Effector memory CD8-positive, alpha-beta T cell (primary cell): Measurements from ENCODE around the gene KIF26B.
"Not testable (repeated sequence)": the region's sequence is repeated elsewhere in the genome, so short reads cannot be mapped to it uniquely, and the experiment has no call there.

Experiments used
- ATAC-seq: fragments of 150-1000 bp; cut with Tn5 transposase; replicated peaks from 2 replicates; pipeline ENCODE4 v1.10.0; 2021; ENCODE audit warnings: mild to moderate bottlenecking, moderate library complexity
- DNase-seq, 3 experiments: peaks; one replicate each; pipeline ENCODE4 v3.0.0; 2021
- H3K27ac Mint-ChIP-seq, 2 donors: one replicate each; pipeline ENCODE4 v1.8.0; 2022; ENCODE audit warnings: mild to moderate bottlenecking in 2 of 2, mixed read lengths in 2 of 2, moderate library complexity in 2 of 2
- H3K27me3 Mint-ChIP-seq, 2 donors: one replicate each; pipeline ENCODE4 v1.8.0; 2022; ENCODE audit warnings: mixed read lengths in 2 of 2
- H3K36me3 Mint-ChIP-seq: one replicate; pipeline ENCODE4 v1.8.0; 2022; ENCODE audit warnings: mild to moderate bottlenecking, moderate library complexity, mixed read lengths; ENCODE audit not compliant: insufficient read depth
- H3K4me1 Mint-ChIP-seq, 2 donors: one replicate each; pipeline ENCODE4 v1.8.0; 2022; ENCODE audit warnings: low read depth in 2 of 2, mixed read lengths in 2 of 2
- H3K4me3 Mint-ChIP-seq, 2 donors: one replicate each; pipeline ENCODE4 v1.8.0; 2022; ENCODE audit warnings: mild to moderate bottlenecking in 2 of 2, mixed read lengths in 2 of 2, moderate library complexity in 2 of 2
- H3K9me3 Mint-ChIP-seq, 2 donors: one replicate each; pipeline ENCODE4 v1.8.0; 2022; ENCODE audit warnings: mixed read lengths in 2 of 2

KIF26B gene

DNA sequence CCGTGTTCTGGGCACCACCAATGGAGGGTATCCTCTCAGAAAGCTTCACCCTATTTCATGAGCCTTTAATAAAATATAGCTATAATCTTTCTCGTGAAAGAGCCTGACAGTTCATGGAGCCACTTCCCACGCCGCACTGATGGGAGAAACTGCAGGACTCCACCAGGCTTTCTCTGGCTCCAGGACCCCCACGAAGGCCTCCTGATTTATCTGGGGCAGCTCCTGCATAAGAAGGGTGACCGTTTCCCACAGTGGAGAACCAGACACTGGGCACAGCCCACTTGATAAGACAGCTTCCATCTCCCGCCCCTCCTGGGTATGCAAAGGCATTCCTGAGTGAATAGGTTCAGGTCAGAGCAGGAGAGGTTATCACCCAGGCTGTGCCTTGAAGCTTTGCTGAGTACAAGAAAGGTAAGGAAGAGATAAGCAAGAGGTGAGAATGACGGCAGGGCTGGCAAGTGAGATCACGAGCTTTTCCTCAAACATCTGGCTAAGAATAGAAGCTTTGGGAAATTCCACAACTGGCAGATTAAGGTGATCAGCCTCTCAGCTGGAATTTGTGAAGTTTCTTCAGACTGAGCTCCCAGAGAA lies 499.8 kb downstream of the KIF26B start:
- Mint-ChIP-seq H3K4me1 (no peaks in the 10 kb centered on the region), H3K4me3 (no peak overlapping the region), H3K36me3 (peaks cover 4% of the 10 kb centered on the region), H3K9me3 (peaks cover 5 to 22% of the 10 kb centered on the region in 2 donors), H3K27me3 (peaks cover 6 to 7% of the 10 kb centered on the region in 2 donors), H3K27ac (no peak overlapping the region)
- ATAC-seq, result no peak
- DNase-seq, result no peak

DNA sequence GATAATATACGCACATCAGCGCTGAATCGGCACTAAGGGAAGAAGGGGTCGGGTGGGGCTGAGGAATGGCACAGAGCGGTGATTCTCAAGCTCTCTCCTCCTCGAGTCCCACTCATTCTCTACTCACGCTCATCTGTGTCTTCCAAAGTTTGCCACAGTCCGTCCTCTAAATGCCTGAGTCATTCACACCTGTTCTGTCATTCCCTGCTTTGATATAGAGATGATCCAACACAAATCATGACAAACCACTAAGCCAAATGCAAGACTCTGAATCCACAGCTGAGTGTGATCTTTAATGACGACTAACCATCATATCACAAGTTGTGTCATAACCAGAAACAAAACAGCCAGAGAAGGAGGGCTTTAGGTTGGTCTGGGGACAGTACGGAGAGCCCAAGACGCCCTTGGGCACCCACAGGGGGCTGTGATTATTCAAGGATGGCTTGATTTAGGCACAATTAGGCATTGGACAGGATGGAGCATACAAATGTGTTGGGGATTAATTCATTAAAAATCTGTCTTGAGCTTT lies 501.5 kb downstream of the KIF26B start:
- H3K4me3 Mint-ChIP-seq, result no peak overlapping the region
- no peak overlapping the region for H3K27ac Mint-ChIP-seq
- no peaks in the 10 kb centered on the region for H3K27me3 Mint-ChIP-seq
- no peaks in the 10 kb centered on the region for H3K4me1 Mint-ChIP-seq
- DNase-seq (no peak), ATAC-seq (no peak)
- peaks cover 2 to 22% of the 10 kb centered on the region in 2 donors for H3K9me3 Mint-ChIP-seq
- H3K36me3 Mint-ChIP-seq, result peaks cover 4% of the 10 kb centered on the region

DNA sequence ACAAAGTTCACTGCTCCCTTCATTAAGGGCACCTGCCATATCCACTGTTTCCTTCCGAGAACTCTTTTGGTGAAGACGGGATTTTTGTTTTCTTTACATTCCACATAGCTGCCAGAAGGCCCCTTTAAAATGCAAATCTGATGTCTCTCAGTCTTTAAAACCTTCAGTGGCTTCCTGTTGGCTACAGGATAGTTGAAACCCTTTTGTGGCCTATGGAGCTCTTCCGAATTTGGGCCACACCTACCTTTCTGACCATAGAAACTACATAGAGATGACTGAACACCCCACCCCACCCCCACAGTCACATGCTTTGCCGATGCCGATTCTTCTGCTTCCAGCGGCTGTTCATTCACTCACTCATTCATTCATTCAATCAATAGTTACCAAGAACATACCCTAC lies 502.6 kb downstream of the KIF26B start:
- Mint-ChIP-seq H3K4me1 (no peaks in the 10 kb centered on the region), H3K4me3 (no peak overlapping the region), H3K36me3 (peaks cover 4% of the 10 kb centered on the region), H3K9me3 (peaks cover 2 to 22% of the 10 kb centered on the region in 2 donors), H3K27ac (no peak overlapping the region), H3K27me3 (no peaks in the 10 kb centered on the region)
- ATAC-seq (no peak), DNase-seq (no peak)

DNA sequence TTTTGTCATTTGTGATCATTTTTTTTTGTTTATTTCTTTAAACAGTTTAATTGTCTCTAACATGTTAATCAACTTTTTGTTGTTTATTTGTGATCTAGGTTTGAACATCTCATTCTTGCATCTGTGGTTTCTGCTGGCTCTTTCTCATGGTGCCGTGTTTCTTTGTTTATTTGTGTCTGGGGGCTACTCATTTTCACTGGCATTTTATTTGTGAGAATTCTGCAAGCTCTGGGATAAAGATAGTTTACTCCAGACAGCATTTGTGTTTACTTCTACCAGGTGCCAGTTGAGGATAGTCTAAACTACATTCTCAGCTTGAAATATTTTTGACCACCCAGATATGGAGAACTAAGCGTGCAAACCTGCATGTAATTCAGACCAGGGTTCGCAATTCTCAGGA lies 508.6 kb downstream of the KIF26B start:
- ATAC-seq (no peak), DNase-seq (no peak)
- no peaks in the 10 kb centered on the region for H3K4me1 Mint-ChIP-seq
- no peaks in the 10 kb centered on the region for H3K27me3 Mint-ChIP-seq
- no peaks in the 10 kb centered on the region for H3K36me3 Mint-ChIP-seq
- H3K9me3 Mint-ChIP-seq, result peaks cover 0 to under 1% of the 10 kb centered on the region in 2 donors
- H3K4me3 Mint-ChIP-seq, result no peak overlapping the region
- no peak overlapping the region for H3K27ac Mint-ChIP-seq

DNA sequence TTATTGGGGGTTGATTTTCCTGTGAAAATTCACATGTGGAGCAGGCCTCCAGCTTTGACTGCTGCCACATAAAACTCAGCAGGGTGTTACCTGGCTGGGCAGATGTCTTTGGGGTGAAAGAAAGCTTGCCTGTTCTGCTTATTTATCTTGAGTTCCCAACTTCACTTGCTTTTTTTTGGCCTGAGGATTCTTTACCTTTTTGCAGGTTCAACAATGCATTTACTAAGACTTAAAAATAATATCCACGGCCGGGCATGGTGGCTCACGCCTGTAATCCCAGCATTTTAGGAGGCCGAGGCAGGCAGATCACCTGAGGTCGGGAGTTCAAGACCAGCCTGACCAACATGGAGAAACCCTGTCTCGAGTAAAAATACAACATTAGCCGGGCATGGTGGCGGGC lies 509.1 kb downstream of the KIF26B start:
- H3K27ac Mint-ChIP-seq, result no peak overlapping the region
- no peak overlapping the region for H3K4me3 Mint-ChIP-seq
- no peak for ATAC-seq
- H3K27me3 Mint-ChIP-seq, result no peaks in the 10 kb centered on the region
- H3K4me1 Mint-ChIP-seq, result no peaks in the 10 kb centered on the region
- H3K9me3 Mint-ChIP-seq, result no peaks in the 10 kb centered on the region
- H3K36me3 Mint-ChIP-seq, result no peaks in the 10 kb centered on the region
- DNase-seq, result no peak

DNA sequence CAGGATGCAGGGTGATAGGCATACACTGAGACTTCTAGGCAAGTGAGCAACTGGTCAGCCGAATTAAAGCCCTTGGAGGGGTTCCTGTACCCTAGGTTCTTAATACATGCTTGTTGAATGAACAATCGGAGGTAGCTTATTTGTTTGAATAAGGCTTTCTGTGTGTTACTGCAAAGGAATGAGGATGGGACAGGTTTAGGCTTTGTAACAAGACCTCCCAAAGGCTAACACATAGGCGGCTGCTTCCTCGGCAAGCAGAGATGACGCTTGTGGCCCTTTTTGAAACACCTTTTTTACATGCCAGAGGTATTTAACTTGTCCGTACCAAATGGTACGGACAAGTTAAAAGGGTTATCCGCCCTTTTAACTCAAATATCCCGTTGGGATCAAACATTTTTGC lies 511.6 kb downstream of the KIF26B start:
- H3K27me3 Mint-ChIP-seq, result no peaks in the 10 kb centered on the region
- H3K9me3 Mint-ChIP-seq, result no peaks in the 10 kb centered on the region
- H3K27ac Mint-ChIP-seq, result no peak overlapping the region
- H3K36me3 Mint-ChIP-seq, result no peaks in the 10 kb centered on the region
- H3K4me3 Mint-ChIP-seq, result no peak overlapping the region
- H3K4me1 Mint-ChIP-seq, result no peaks in the 10 kb centered on the region
- DNase-seq, result no peak
- ATAC-seq, result no peak

DNA sequence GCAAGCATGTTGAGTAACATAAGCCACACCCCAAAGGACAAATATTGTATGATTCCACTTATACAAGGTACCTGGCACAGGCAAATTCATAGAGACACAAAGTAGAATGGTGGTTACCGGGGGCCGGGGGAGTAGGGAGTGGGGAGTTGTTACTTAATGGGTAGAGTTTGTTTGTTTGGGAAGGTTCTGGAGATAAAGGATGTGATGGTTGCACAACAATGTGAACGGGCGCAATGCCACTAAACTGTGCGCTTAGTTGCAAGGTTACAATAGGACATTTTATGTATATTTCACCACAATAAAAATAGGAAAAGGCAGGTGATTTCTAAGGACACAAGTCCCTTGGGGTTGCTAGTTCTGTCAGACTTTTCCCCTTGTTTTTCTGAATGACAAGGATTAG lies 516.6 kb downstream of the KIF26B start:
- ATAC-seq, result no peak
- H3K27me3 Mint-ChIP-seq, result no peaks in the 10 kb centered on the region
- no peak overlapping the region for H3K27ac Mint-ChIP-seq
- no peaks in the 10 kb centered on the region for H3K9me3 Mint-ChIP-seq
- H3K36me3 Mint-ChIP-seq, result no peaks in the 10 kb centered on the region
- H3K4me3 Mint-ChIP-seq, result no peak overlapping the region
- no peak for DNase-seq
- no peaks in the 10 kb centered on the region for H3K4me1 Mint-ChIP-seq

DNA sequence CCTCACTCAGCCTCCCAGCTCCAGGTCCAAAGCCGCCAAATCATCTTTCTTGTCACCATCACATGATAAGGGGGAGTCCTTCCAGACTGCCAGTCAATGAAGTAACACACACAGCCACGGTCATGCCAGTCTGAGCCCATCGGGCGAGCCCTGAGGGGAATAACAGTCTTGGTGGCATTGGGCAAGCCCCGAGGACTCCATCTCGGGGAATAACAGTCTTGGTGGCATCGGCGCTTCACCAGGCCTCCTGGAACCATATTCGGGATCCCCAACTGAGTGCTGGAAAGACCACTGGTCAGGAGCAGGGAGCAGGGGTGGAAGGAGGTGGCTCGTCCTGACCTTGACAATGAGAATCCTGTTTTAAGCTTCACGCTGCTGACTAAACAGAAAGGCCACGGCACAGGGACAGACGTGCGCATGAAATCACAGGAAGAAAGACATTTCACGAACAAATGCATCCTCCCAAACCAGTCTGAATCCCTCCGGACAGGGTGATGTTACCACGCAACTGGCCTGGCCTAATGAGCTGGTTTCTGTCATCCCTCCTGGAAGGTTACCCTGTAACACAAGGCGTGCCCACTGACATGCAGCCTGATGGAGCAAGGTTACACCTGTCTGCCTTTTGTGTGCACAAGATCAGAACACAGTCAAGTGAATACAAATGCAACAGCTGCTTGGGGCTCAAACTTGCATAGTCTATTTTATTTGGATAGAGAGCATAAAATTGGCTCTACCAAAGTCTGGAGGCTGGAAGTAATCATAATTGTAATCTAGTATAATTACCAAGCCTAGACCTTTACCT lies 517.4 kb downstream of the KIF26B start:
- DNase-seq (no peak), ATAC-seq (no peak)
- no peaks in the 10 kb centered on the region for H3K36me3 Mint-ChIP-seq
- no peak overlapping the region for H3K4me3 Mint-ChIP-seq
- H3K27me3 Mint-ChIP-seq, result no peaks in the 10 kb centered on the region
- no peaks in the 10 kb centered on the region for H3K9me3 Mint-ChIP-seq
- H3K27ac Mint-ChIP-seq, result no peak overlapping the region
- no peaks in the 10 kb centered on the region for H3K4me1 Mint-ChIP-seq

DNA sequence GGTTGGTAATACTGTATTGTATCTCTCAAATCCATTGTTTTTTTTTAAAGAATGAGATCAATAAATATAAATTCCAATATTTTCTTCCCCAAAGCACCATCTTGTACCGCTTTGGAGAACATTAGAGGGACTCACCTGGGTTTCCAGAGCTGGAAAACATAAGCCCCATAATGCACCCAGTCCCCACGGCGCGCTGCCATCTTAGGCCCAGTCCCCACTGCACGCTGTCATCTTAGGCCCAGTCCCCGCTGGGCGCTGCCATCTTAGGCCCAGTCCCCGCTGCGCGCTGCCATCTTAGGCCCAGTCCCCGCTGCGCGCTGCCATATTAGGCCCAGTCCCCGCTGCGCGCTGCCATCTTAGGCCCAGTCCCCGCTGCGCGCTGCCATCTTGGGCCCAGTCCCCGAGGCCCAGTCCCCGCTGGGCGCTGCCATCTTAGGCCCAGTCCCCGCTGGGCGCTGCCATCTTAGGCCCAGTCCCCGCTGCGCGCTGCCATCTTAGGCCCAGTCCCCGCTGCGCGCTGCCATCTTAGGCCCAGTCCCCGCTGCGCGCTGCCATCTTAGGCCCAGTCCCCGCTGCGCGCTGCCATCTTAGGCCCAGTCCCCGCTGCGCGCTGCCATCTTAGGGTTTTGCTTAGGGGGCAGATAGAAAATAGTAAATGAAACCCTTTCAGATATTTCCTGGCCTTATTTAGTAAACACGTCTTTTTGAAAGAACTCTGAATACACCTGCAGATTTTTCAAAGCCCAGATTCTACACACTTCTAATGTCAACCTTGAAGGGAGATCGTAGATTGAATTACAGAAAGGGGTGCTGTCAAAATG lies 518.3 kb downstream of the KIF26B start:
- not testable (repeated sequence) for H3K4me1 Mint-ChIP-seq, H3K27ac Mint-ChIP-seq, H3K36me3 Mint-ChIP-seq, H3K9me3 Mint-ChIP-seq, H3K27me3 Mint-ChIP-seq, H3K4me3 Mint-ChIP-seq, ATAC-seq, DNase-seq

DNA sequence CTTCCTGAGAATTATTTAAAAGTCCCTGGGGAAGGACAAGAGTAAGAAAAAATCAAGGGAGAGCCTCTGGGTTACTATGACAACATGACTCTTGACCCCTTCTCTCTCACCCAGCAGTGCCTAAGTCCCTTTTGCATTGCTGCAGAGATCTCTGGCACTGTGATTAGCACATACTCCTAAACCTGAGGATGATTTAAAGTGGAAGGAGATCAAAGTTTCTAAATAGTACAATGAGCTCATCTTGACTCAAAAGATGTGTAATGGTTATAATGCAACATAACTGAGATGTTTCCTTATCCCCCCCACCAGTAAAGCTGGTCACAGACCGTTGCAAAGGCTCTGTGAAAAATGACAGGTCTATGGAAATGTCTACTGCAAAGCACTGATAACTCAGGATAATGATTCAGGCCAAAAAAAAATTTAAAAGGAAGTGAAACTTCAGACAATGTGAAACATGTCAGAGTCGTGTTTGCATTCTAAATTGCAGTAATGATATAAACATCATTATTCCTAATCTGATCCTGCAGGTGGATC lies 519.2 kb downstream of the KIF26B start:
- DNase-seq, result no peak
- H3K36me3 Mint-ChIP-seq, result no peaks in the 10 kb centered on the region
- no peak overlapping the region for H3K4me3 Mint-ChIP-seq
- no peaks in the 10 kb centered on the region for H3K9me3 Mint-ChIP-seq
- no peak overlapping the region for H3K27ac Mint-ChIP-seq
- no peaks in the 10 kb centered on the region for H3K27me3 Mint-ChIP-seq
- no peaks in the 10 kb centered on the region for H3K4me1 Mint-ChIP-seq
- no peak for ATAC-seq

DNA sequence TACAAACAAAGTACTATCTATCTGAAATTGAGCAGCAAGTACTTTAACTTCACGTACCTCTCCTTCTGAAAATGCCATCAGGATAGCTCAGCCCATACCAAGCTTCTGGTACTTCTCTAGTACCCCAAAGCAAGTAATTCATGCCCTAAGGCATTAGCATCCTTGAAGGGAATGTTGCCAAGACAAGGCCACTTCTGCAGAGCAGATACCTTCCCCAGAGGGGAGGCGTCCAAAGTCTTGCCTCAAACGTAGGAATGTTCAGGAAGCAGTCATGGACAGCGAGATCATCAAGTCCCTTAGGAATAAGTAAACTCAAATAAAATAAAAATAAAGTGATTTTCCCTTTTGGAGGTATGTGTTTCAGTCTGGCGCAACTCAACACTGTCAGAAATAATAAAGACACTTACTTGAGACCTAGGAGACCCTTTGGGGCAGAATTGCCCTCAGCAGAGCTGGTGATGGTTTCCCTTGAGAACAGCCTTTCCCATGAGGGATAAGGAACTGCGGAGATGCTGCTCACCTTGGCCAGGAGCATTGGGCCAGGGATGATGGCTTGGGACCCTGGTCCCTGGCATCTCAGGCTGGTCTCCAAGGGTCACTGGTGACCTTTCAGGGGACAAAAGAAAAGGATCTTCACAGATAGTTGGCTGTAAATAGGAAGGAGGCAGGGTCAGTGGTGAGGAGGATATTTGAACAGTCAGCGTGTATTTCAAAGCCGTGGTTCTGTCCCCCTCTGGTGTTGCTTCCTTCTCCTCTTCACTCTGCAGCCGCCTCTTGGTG lies 522.9 kb downstream of the KIF26B start:
- H3K36me3 Mint-ChIP-seq, result no peaks in the 10 kb centered on the region
- H3K27me3 Mint-ChIP-seq, result no peaks in the 10 kb centered on the region
- no peak overlapping the region for H3K27ac Mint-ChIP-seq
- H3K4me1 Mint-ChIP-seq, result no peaks in the 10 kb centered on the region
- no peaks in the 10 kb centered on the region for H3K9me3 Mint-ChIP-seq
- no peak for ATAC-seq
- no peak for DNase-seq
- H3K4me3 Mint-ChIP-seq, result no peak overlapping the region

DNA sequence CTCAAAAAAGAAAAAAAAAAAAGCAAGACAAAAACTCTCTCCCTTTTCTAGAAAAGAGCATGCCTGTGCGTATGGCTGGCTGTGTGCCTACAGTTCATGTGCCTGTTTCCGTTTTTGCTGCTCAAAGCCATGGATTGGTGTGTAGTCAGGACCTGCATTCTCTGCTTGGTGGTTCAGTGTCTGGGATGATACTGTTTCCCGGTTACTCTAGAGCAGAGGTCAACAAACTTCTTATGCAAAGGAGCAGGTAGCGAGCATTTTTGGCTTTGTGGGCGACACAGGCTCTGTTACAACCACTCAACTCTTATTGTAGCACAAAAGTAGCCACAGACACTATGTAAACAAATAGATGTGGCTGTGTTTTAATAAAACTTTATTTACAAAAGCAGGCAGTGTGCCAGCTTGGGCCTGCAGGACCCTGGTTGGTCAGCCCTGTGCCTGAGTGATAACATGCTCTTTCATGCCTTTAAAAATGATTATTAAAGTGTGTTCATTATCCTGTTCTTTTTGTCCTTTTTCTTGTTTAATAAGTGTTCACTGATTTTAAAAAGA lies 524.2 kb downstream of the KIF26B start:
- Mint-ChIP-seq H3K27ac (no peak overlapping the region), H3K9me3 (no peaks in the 10 kb centered on the region), H3K27me3 (no peaks in the 10 kb centered on the region), H3K4me3 (no peak overlapping the region), H3K4me1 (no peaks in the 10 kb centered on the region), H3K36me3 (no peaks in the 10 kb centered on the region)
- no peak for ATAC-seq
- DNase-seq, result no peak
